Brain pericyte (primary cell): ENCODE data around the gene SRGAP1.
"Not testable (repeated sequence)": the region's sequence is repeated elsewhere in the genome, so short reads cannot be mapped to it uniquely, and the experiment has no call there.

Source experiments
- DNase-seq: peaks from one replicate; pipeline ENCODE4 v3.0.0-alpha.2; 2012; ENCODE audit warnings: low read depth, low spot score

SRGAP1 gene

GRCh38 chr12:64053117-64053516 lies 208.6 kb downstream of the SRGAP1 start:
- DNase-seq, result no peak

- DNase-seq, result no peak
Observed at GRCh38 chr12:64054079-64054520, 209.6 kb downstream of the SRGAP1 start.

- DNase-seq, result no peak
Observed at GRCh38 chr12:64056741-64057140, 212.2 kb downstream of the SRGAP1 start.

DNA sequence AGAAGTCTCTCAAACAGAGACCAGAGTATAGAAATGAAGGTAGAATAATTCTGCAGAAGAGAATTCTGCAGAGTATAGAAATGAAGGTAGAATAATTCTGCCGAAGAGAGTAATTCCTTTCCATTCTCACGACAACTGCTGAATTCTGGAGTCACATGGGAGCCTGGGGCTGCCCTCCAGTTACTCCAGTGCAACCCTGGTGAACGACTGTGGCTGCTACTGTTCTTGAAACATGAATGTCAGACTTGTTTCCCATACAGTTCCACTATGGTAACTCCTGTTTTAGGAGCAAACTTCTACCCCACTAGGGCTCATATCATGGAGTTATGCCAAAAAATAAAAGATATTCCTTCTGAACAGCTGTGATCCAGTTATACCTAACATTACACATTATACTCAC lies 213.2 kb downstream of the SRGAP1 start:
- no peak for DNase-seq

DNA sequence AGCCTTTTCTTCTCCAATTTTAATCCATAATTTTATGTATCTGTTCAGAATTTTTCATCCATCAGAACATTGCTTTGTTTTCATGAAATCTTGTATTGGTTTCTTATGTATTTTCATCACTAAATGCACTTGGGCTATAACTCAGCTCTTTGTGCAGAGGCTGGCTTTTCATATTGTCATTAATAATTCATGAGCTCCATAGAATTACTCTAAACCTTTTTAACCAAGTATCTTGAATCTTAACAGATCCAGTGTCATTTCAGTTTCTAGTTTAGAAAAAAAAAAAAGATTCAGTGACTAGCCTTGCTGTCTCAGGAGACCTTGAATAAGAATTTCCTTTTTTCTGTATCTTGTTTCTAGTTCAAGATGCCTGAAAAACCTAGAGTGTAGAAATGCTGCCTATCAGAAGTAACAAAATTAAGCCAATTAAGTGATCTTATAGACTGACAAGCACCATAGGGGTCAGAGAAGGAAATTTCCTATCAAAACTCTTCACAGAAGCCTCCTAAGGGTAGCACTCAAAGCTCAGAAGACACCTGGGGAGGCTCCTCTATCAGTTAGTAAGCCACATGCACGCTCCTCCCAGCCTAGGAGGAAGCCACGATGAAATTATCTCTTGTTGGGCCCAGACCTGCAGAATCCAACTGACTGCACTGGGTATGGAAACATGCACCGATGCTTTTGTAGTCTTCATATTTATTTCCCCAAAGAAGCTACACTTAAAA lies 214.2 kb downstream of the SRGAP1 start:
- no peak for DNase-seq

- no peak for DNase-seq
Observed at GRCh38 chr12:64059685-64060084, 215.2 kb downstream of the SRGAP1 start.

DNA sequence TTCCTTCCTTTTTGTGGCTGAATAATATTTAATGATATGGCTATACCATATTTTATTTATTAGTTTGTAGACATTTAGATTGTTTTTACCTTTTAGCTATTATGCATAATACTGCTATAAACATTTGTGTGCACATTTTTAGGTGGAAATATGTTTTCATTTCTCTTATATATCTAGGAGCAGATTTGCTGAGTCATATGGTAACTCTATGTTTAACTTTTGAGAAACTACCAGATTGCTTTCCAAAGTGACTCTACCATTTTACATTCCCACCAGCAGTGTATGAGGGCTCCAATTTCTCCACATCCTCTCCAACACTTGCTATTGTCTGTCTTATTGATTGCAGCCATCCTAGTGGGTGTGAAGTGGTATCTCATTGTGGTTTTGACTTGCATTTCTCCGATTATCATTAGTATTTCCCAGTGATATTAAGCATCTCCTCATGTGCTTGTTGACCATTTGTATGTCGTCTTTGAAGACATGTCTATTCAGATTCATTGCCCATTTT lies 217.4 kb downstream of the SRGAP1 start:
- DNase-seq, result no peak

DNA sequence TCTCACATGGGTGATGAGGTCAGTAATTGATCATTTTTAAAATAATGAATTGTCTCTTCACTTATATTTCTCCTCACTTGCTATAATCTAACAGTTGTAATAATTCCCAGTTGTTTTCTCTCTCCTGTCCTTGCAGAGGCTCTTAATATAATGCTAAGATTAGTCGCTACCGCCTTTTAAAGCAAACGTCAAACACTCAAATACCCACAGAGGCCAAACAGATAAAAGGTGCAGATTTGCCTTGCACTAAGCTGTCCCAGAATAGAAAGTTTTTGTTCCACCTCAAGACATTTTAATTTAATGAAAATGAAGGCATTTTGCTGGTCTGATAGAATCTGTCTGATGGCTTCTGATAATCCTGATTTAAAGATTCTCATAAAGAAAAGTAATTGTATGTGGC lies 218.6 kb downstream of the SRGAP1 start:
- DNase-seq, result no peak

GRCh38 chr12:64064240-64064639 lies 219.7 kb downstream of the SRGAP1 start:
- no peak for DNase-seq

DNA sequence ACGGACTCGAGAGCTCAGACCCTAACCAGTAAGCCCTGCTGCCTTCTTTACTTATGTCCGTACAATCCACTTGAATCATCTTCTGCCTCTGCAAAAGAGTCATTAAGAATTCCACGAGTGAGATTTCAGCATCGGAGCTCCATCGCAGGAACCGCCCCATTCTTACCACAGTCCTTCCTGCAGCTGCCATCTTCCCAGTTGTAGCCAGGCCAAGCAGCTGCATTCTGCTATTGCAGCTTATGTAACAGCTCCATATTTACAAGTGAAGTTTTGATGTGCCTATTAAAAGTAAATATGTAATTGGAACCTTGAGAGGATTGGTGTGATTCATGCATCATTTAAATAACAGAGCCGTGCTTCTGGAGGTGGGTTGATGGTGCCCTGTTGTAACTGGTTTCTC lies 220.2 kb downstream of the SRGAP1 start:
- DNase-seq, result no peak

DNA sequence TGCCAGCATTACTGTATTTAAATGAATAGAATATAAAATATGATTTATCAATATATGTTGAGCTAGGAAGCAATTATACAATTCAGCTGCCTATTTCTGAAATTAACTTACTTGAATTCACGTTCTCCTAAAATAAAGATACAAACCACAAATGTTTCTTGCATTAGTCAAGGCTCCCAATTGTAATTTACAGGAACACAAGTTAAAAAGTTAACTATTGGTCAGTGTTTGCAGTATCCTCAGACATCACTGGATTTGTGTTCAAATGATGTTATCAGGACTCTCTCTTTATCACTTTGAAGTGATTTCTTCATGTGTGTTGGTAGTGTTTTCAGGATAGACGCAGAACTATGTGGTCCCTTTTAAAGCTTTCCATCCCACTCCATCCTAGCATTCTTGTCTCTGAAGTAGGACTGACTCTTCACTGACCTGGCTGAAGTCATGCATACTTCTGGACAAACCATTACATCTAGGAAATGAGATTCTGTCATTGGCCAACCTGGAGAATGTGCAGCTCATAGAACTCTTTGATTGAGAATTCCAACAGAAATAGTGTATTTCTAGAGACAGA lies 221.5 kb downstream of the SRGAP1 start:
- no peak for DNase-seq

GRCh38 chr12:64066776-64067175 lies 222.3 kb downstream of the SRGAP1 start:
- peak; percentile 59 for DNase-seq

- DNase-seq, result no peak
Observed at GRCh38 chr12:64070454-64070853, 226.0 kb downstream of the SRGAP1 start.

DNA sequence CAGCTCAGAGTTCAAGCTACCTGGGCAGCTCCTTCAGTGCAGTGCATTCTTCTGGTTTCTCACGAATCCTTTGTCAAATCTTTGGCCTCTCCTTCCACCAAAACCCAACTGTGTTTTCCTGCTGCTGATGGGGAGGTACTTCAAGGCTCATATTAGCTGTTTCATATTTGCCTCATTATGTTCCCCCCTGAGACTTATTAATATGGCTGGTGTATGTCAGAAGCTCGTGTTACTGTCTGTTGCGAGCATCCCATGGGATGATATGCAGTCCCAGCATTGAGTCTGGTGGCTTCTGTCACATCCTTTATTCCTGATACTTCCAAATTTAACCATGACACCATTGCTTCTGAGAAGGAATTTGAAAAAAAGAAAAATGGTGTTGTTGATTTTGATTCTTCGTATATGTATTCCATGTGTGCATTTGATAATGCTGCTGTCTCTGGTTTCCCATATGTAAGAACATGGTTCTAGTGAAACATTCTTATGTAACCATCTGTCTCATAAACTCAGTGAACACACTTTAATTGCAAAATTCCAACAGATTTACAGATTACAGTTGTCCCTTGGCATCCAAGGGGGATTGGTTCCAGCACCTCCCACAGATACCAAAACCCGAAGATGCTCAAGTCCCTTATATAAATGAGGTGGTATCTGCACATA lies 228.5 kb downstream of the SRGAP1 start:
- no peak for DNase-seq

DNA sequence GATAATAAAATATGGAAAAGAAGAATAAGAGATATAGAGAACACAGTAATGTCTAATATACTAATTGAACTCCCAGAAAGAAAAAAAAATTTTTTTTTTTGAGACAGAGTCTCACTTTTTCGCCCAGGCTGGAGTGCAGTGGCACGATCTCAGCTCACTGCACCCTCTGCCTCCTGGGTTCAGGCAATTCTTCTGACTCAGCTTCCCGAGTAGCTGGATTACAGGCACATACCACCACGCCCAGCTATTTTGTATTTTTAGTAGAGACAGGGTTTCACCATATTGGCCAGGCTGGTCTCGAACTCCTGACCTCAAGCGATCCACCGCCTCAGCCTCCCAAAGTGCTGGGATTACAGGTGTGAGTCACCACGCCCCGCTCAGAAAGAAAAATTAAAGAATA lies 232.1 kb downstream of the SRGAP1 start:
- DNase-seq, result not testable (repeated sequence)

- no peak for DNase-seq
Observed at GRCh38 chr12:64077922-64078321, 233.4 kb downstream of the SRGAP1 start.

DNA sequence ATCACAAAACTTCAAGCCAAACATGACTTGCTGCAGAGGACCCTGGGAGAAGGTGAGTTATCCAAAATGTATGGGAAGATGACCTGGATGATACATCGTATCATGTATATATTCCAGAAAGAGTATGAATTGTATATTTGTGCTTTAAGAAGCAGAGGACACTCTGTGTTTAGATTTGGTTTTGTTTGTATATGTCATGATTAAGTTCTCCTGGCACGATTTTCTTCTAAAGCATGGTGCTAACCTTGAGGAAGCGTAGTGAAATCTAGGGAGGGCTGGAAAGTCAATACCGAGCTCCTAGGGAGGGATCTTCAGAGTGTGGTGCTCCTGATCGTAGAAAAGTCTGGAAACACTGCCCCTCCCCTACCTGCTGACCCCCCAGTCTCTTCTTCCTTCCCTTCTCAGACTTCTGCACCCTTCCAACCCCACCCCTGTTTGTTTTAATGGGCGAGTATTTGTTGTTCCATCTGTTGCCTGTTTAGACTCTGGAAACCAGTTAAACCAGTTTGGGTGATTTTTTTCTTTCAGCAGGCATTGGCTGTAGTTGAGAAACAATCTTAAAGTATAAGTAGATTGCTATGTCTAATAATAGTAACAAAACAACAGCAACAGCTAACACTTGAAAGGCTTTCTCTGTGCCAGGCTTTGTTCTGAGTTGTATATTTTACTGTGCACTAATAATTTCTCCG lies 236.0 kb downstream of the SRGAP1 start:
- DNase-seq, result no peak

GRCh38 chr12:64081008-64081404 lies 236.5 kb downstream of the SRGAP1 start:
- DNase-seq, result no peak

- DNase-seq, result no peak
Observed at GRCh38 chr12:64082116-64082515, 237.6 kb downstream of the SRGAP1 start.

GRCh38 chr12:64082866-64083268 lies 238.4 kb downstream of the SRGAP1 start:
- DNase-seq, result no peak

DNA sequence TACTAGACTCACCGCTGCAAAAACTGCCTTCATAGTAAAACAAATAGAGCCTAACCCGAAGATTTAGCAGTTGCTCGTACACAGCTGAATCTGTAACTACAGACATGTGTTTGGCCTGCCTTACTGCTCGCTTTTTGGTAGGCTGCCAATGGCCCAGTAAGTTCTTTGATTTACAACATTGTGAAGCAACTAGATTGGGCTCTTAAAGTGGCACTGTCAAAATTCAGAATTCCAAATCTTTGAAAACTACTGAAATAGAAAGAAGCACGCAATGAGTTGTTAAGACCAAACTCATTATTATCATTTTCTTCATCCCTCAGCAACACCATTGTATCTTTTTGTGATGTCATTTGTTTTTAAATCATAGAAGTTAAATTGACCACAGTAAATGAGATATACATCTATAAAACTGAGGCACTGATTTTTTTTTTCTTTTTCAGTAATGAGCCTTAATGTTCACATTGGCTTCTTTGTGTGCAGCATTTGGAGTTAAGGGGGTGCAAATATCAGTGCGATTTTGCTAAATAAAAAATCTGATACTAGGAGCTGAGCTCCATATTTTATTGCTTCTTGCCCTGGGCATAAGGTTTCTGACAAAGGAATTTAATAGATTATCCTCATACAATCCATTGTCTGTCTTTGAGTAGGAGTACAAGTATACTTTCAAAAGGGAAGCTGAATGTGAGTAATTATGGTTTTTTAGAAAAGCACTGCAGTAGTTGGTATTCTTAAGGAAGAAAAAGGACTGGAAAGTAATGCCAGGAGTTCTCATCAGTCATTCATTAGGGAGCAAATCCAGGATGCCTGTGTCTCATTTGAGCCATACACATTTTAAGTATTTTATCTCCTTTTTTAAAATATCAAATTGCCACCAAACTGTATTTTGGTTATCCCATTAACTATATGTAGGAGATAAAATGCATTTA lies 239.0 kb downstream of the SRGAP1 start:
- no peak for DNase-seq
